HAP-1 (cell line): ENCODE results near the gene RBM17.
"Not testable (repeated sequence)": the region's sequence is repeated elsewhere in the genome, so short reads cannot be mapped to it uniquely, and the experiment has no call there.

Experiments used
- DNase-seq, 2 experiments: peaks; one replicate each; pipeline ENCODE4 v3.0.0-alpha.2; 2016 to 2020; ENCODE audit warnings: low spot score in 2 of 2
- H3K27me3 ChIP-seq: fragments of 250-450 bp; sonication (Bioruptor Pico); 2 replicates; pipeline ENCODE4 v1.5.1; 2020; ENCODE audit warnings: low read depth, mild to moderate bottlenecking, moderate library complexity
- H3K36me3 ChIP-seq: fragments of 250-450 bp; sonication (Bioruptor Pico); replicated peaks from 2 replicates; pipeline ENCODE4 v1.5.1; 2020; ENCODE audit warnings: mild to moderate bottlenecking
- H3K4me1 ChIP-seq: fragments of 250-450 bp; sonication (Bioruptor Pico); 2 replicates; pipeline ENCODE4 v1.5.1; 2020; ENCODE audit warnings: mild to moderate bottlenecking
- H3K4me3 ChIP-seq: fragments of 250-450 bp; sonication (Bioruptor Pico); 2 replicates; pipeline ENCODE4 v1.5.1; 2020; ENCODE audit warnings: mild to moderate bottlenecking, moderate library complexity
- H3K9me3 ChIP-seq: fragments of 250-450 bp; sonication (Bioruptor Pico); 2 replicates; pipeline ENCODE4 v1.5.1; 2020; ENCODE audit warnings: mild to moderate bottlenecking, moderate library complexity
- in situ Hi-C: fragments of 300-500 bp; cut with MboI; formaldehyde crosslinking; loops from 3 replicates; pipeline ENCODE4 v1.14.3; 2020; ENCODE audit warnings: low sequenced_read_pairs, inconsistent platforms, mixed read lengths

RBM17 gene

DNA sequence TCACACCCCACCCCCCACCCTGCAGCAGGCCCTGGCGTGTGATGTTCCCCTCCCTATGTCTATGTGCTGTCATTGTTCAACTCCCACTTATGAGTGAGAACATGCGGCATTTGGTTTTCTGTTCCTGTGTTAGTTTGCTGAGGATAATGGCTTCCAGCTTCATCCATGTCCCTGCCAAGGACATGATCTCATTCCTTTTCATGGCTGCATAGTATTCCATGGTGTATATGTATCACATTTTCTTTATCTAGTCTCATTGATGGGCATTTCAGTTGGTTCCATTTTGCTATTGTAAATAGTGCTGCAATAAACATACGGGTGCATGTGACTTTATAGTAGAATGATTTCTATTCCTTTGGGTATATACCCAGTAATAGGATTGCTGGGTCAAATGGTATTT lies 24.1 kb upstream of the RBM17 start:
- H3K36me3 ChIP-seq, in situ Hi-C loops, H3K4me1 ChIP-seq, H3K4me3 ChIP-seq, DNase-seq, H3K9me3 ChIP-seq: not testable (repeated sequence)
- H3K27me3 ChIP-seq: peaks cover 22% of the 10 kb centered on the region

DNA sequence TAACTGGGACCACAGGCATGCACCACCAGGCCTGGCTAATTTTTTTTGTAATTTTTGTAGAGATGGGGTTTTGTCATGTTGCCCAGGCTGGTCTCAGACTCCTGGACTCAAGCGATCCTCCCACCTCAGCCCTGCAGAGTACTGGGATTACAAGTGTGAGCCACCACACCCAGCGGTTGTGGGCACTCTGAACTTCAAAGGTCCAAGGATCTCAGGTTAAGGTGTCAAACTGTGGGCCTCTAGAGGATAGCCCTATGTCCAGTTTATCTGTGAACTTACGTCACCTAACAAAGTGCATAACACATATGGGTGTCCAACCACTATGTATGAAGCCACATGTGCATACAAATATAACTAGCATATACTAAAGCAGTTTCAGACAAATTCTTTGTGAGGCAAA lies 23.4 kb upstream of the RBM17 start:
- DNase-seq: no peak
- Histone ChIP-seq H3K9me3 (no peaks in the 10 kb centered on the region), H3K4me1 (no peaks in the 10 kb centered on the region), H3K4me3 (no peak overlapping the region), H3K36me3 (no peaks in the 10 kb centered on the region), H3K27me3 (peaks cover 22% of the 10 kb centered on the region)
- in situ Hi-C loops: no loop called here

DNA sequence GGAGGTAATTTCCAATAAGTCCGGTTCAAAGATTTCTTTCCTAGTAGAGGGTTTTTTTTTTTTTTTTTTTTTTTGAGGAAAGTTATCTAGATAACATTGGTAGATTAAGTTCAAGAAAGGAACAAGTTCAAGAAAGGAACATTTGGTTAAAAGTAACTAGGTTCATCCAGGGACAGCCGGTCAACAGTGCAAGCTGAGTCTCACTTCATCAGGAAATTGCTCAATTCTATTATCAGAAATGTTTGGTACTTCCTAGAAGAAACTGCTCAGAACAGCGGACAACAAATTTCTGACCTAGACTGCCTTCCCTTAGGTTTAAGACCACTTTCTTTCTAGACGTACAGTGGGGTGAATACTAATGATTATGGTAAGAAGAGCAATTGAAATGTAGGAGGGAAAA lies 23.0 kb upstream of the RBM17 start:
- Histone ChIP-seq H3K4me1 (no peaks in the 10 kb centered on the region), H3K4me3 (no peak overlapping the region), H3K27me3 (peaks cover 22% of the 10 kb centered on the region), H3K36me3 (no peaks in the 10 kb centered on the region), H3K9me3 (no peaks in the 10 kb centered on the region)
- DNase-seq: no peak
- in situ Hi-C loops: no loop called here

DNA sequence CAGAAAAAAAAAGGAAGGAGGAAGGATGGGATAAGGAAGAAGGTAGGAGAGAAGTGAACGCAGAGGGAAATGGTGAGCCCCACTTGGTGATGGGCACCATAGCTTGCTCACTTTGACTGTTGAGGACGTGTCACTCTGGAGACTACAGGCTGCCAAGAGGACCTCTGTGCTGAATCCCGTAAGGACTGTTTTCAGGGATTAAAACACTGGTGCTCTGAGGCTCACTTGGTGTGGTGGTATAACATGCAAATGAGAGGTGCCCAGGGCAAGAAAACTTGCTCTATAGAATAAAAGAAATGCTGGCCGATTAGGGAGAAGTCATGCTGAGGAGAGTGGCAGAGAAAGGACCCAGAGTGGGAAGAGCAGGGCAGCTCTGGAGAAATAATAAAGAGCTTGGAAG lies 21.4 kb upstream of the RBM17 start:
- Histone ChIP-seq H3K36me3 (no peaks in the 10 kb centered on the region), H3K4me1 (no peaks in the 10 kb centered on the region), H3K27me3 (peaks cover 15% of the 10 kb centered on the region), H3K9me3 (no peaks in the 10 kb centered on the region), H3K4me3 (no peak overlapping the region)
- in situ Hi-C loops: no loop called here
- DNase-seq: no peak

DNA sequence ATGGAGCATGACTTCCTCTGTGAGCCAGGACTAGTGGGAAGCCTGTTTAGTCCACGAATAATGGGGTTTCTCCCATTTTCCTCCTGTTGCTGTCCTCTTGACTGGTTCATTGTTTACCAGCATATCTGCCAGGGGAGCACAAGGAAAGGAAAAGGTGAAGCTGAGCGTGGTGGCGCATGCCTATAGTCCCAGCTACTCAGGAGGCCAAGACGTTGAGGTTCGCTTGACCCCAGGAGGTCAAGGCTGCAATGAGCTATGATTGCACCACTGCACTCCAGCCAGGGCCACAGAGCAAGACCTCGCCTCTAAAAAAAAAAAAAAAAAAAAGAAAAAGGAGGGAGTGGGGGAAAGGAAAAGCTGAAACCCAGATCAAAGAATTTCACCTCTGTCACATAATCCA lies 20.8 kb upstream of the RBM17 start:
- H3K9me3 ChIP-seq: no peaks in the 10 kb centered on the region
- H3K27me3 ChIP-seq: peaks cover 12% of the 10 kb centered on the region
- in situ Hi-C loops: no loop called here
- H3K36me3 ChIP-seq: no peaks in the 10 kb centered on the region
- H3K4me1 ChIP-seq: no peaks in the 10 kb centered on the region
- no peak overlapping the region for H3K4me3 ChIP-seq
- DNase-seq: no peak

DNA sequence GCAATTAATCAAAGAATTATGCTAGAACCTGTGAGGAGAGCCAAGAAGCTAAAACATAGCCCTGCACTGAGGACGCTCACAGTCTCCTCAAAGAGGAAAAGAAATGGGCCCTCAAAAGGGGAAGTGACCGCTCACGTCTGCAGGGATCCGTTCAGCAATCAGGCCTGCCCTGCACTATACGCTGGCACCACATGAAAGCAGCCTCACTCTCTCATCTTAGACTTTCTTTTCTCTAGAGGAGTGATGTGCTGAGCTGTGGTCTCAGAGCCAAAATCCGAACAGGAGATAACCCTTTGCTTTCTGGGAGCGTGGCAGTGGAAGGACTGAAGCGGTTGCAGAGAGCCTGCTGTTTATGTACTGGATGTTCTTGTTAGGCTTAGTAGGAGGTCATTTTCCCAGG lies 20.4 kb upstream of the RBM17 start:
- Histone ChIP-seq H3K36me3 (no peaks in the 10 kb centered on the region), H3K4me1 (no peaks in the 10 kb centered on the region), H3K27me3 (peaks cover 12% of the 10 kb centered on the region), H3K4me3 (no peak overlapping the region), H3K9me3 (no peaks in the 10 kb centered on the region)
- DNase-seq: no peak
- in situ Hi-C loops: no loop called here

DNA sequence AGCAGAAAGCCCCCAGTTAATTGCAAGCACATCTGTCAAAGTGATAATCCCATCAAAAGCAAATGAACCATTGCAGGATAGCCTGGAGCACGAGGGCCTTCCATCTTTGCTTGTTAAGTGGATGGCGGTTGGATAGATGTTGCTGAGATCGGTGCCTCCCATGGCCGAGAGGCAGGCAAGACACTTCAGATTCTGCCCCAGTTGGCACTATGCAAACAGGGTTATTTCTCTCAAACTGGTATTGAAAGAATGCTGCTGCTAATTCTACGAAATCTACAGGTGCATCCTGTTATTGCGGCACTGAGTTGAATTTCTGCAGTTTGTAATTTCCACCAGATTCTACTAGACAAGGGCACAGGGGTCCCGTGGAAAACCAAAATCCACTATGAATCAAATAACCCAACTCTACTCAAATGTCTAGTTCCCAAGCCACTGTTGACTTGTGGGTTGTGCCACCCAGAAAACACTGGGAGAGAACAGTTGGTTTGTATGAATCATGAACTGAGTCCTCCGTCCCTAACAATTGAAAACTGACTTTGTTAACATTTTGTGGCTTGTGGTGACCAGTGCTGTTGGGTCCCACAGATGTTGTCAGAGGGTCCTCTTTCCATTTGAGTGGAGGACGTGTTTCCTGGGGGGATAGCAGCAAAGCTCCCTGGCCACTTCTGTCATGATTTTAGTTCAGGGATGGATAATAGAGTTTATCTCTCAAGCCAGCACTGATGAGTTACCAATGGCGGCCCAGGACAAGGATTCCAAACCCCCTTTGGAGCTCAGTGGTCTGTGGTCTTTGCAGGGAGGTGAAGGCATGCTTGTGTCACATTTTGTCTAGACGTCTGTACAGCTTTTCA lies 19.5 kb upstream of the RBM17 start:
- H3K4me1 ChIP-seq: no peaks in the 10 kb centered on the region

DNA sequence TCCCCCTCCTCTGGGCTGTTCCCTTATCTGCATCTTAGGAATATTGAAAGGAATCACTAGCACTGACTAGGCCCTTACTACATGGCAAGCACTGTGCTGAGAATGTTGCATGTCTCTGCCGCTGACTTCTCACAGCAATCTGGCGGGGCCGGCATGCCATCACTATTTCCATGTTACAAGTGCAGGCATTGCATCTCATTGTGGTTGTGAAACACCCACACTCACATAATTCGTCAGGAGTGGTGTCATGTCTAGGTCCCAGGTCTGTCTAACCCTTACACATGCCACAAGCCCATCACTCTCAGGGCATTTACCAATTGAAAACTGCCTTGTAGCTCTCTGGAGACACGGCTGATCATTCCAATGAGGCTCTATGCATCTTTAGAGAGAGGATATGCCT lies 18.2 kb upstream of the RBM17 start:
- in situ Hi-C loops: no loop called here
- H3K4me1 ChIP-seq: no peaks in the 10 kb centered on the region
- H3K27me3 ChIP-seq: peaks cover 12% of the 10 kb centered on the region
- no peak overlapping the region for H3K4me3 ChIP-seq
- no peak for DNase-seq
- H3K36me3 ChIP-seq: no peaks in the 10 kb centered on the region
- H3K9me3 ChIP-seq: no peaks in the 10 kb centered on the region

More for the DNA sequence above, 19.5 kb upstream of the RBM17 start:
- no peak for DNase-seq
- peaks cover 12% of the 10 kb centered on the region for H3K27me3 ChIP-seq
- H3K9me3 ChIP-seq: no peaks in the 10 kb centered on the region
- in situ Hi-C loops: no loop called here
- no peaks in the 10 kb centered on the region for H3K36me3 ChIP-seq
- no peak overlapping the region for H3K4me3 ChIP-seq

DNA sequence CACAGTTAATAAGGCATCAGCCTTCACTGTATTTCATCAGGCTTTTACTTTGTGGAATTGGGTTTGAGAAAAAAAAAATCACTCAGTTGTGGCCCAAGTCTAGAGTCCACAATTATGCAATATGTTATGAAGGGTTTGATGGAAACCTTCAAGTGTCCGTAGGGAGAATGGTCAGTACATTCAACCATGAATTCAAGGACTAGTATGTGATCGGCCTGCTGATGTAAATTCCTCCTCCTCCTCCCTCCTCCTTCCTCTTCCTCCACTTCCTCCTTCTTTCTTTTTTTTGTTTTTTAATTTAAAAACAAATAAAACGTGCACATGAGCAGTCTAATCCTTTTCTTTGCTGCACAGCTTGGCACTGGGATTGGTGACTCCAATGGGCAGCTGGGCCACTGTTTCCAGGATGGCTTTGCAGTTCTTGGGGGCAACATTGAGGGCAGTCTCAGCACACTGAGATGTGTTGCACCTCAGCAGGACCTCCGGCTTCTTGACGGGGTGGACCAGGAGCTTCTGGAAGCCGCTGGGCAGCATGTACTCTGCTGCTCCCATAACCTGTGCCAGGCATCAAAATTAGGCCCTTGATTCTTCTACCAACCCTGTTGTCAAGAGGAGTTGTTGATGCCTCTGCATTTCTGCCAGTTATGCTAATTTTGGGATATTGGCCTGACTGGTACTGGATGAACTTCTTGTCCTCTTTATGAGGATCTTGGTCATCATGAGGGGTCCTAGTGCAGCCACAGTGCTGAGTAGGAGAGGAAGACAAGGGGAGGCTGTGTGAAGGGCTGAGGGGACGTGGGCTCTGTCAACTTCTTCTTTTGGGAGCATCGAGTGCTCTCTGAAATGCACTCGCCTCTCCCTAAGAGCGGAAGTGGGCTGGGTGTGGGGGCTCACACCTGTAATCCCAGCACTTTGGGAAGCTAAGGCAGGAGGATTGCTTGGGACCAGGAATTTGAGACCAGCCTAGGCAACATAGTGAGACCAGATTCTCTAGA lies 17.4 kb upstream of the RBM17 start:
- Histone ChIP-seq H3K9me3 (no peaks in the 10 kb centered on the region), H3K4me1 (no peaks in the 10 kb centered on the region), H3K4me3 (no peak overlapping the region), H3K36me3 (no peaks in the 10 kb centered on the region), H3K27me3 (peaks cover 11% of the 10 kb centered on the region)
- no peak for DNase-seq
- in situ Hi-C loops: no loop called here

DNA sequence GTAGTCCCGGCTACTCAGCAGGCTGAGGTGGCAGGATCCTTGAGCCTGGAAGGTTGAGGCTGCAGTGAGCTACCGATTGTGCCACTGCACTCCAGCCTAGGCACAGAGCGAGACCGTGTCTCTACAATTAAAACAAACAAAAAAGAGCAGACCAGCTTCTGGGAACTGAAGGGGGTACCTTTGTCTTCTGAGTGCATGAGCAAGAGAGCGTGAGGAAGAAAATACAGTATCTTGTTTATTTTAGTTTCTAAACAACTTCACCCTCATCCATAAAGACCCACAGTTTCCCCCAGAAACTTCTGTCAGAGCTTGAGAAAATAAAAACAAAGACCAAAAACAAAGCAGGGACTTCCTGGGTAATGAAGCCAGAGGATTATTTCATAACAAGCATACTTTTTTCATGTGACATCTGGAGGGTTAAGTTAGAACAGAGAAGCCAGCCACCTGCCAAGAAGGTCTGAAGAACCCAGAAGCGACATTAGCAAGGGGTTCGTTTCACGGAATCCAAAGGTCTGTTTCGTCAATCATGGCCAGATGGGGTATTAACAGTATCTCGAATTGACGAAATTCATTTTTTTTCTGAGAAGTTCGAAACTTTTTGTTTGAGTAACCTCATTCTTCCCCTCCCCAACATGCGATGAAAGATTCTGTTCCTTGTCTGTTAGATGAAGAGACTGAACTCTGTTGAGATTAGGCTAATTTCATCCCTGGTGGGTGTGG lies 16.5 kb upstream of the RBM17 start:
- Histone ChIP-seq H3K4me3 (no peak overlapping the region), H3K4me1 (no peaks in the 10 kb centered on the region), H3K36me3 (no peaks in the 10 kb centered on the region), H3K9me3 (no peaks in the 10 kb centered on the region), H3K27me3 (peaks cover 5% of the 10 kb centered on the region; the same call in 1 of the 2 replicates)
- in situ Hi-C loops: no loop called here
- no peak for DNase-seq

DNA sequence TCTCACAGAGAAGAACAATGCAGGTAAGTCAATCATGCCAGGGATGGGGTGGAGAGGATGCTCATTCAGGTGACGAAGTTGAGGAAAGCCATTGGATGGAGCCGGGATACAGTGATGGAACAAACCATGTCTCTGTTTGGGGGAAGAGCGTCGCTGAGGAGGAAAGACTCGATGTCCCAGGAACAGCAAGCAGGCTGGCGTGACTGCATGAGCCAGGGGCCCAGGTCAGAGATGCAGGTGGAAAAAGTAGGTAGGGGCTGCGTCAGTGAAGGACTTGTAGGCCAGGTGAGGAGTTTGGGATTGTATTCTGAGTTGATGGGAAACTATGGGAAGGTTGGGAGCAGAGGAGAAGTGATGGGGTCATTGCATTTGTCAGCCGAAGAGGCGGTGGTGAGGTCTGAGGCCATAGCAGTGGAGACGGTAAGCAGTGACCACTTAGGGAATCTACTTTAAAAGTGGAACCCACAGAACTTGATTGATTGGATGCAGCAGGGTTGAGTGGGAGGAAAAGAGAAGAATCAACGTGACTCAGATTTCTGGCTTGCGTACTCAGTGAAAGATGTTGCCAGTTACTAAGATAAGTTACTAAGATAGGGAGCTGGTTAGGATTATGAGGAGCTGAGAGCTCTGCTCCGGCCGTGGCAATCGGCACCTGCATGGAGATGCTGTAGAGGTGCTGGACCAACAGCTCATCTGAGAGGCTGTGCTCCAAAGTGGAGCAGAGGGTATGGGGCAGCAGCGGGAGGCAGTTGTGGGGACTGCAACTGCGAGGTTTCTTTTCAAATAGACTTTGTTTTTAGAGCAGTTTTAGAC lies 14.1 kb upstream of the RBM17 start:
- H3K4me1 ChIP-seq: no peaks in the 10 kb centered on the region
- no peak overlapping the region for H3K4me3 ChIP-seq
- H3K27me3 ChIP-seq: peaks cover 2% of the 10 kb centered on the region; the same call in 1 of the 2 replicates
- in situ Hi-C loops: no loop called here
- H3K9me3 ChIP-seq: no peaks in the 10 kb centered on the region
- no peaks in the 10 kb centered on the region for H3K36me3 ChIP-seq
- DNase-seq: no peak

DNA sequence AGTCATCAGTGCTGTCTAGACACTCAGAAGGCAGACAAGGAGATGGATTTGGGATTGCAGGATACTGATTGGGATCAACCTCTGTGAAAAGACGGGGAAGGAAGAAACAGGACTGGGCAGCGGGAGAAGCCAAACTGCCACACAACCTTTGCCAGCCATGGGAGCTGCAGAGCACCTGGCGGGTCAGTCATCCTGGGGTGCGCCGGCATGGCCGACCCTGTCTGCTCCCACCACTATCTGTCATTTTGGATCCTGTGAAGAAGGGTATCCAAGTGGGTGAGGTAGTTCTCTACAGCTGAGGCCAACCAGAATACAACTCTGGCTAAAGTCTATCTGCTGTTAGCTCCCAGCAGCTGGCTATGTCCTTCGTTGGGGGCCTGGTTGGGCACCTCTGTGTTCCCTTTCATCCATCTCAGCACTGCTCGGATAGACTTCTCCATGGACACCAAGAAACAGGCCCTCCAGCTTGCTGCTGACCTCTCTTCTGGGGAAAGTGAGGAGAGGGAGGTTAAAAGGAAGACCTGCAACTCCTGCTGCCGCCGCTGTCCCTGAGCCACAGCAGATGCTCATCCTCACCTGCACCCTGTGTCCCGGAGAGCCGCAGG lies 11.7 kb upstream of the RBM17 start:
- Histone ChIP-seq H3K36me3 (no peaks in the 10 kb centered on the region), H3K4me1 (no peaks in the 10 kb centered on the region), H3K4me3 (no peak overlapping the region), H3K9me3 (no peaks in the 10 kb centered on the region), H3K27me3 (peaks cover 2% of the 10 kb centered on the region; the same call in 1 of the 2 replicates)
- in situ Hi-C loops: no loop called here
- no peak for DNase-seq
